Transverse colon (tissue), 4 donors: ENCODE data around the gene PRKCH.
A peak's percentile ranks its signal among the peaks of the same experiment; 100 is the strongest.

Source experiments
- CTCF ChIP-seq, 5 experiments: fragments of 200-600 bp in 3 of 5; fragments of 450-650 bp in 2 of 5; sonication (generic) in 3 of 5; IDR thresholded peaks; 1 replicate in 2 of 5; 2 replicates in 3 of 5; pipeline ENCODE4 v1.5.1; 2016 to 2017; ENCODE audit warnings: antibody characterized with exemption in 5 of 5, inconsistent platforms in 3 of 5, mild to moderate bottlenecking in 2 of 5, moderate library complexity in 1 of 5
- EP300 ChIP-seq: sonication (generic); formaldehyde crosslinking; IDR thresholded peaks from one replicate; pipeline ENCODE4 v1.6.1; 2017; ENCODE audit warnings: antibody characterized with exemption, low read depth
- POLR2AphosphoS5 ChIP-seq, 3 donors: sonication (generic); formaldehyde crosslinking; IDR thresholded peaks; one replicate each; pipeline ENCODE4 v1.6.1; 2016; ENCODE audit warnings: antibody characterized with exemption in 3 of 3

- no peak for TF ChIP-seq EP300
- no peak for TF ChIP-seq CTCF (IDR thresholded peaks at IDR 0.05)
- TF ChIP-seq POLR2AphosphoS5 (IDR thresholded peaks at IDR 0.05): peak in 1 of 3 donors; percentile 6
Measured at GRCh38 chr14:61489932-61490331, 168.6 kb downstream of the PRKCH start.
